Endothelial cell of umbilical vein (primary cell): ENCODE results near the gene SOX8. TPM values are rescaled to one million over a fixed set of nuclear protein-coding genes. Genes with fewer than 3 reads are reported as not detected.

Source experiments
- BruUV-seq: library from RNA; stranded (reverse); fragments of 400-500 nt; replicated peaks from 2 replicates; lab custom pipeline; 2021; lab: Mats Ljungman, UMichigan
- CTCF ChIA-PET: fragments of 300-600, 350-600 bp; sonication (Branson Sonifier 250); formaldehyde crosslinking; loops from one replicate; lab custom pipeline; 2021; ENCODE audit warnings: antibody characterized with exemption, inconsistent platforms; lab: Charles Lee
- POLR2A ChIA-PET: fragments of 300-600, 350-600 bp; sonication (Branson Sonifier 250); formaldehyde crosslinking; loops from one replicate; lab custom pipeline; 2021; ENCODE audit warnings: antibody characterized with exemption, inconsistent platforms; lab: Charles Lee
- DNase-seq: peaks from one replicate; pipeline ENCODE4 v3.0.0-alpha.2; 2011; ENCODE audit warnings: low read depth, low spot score
- FAIRE-seq: peaks from 2 replicates; lab custom pipeline; 2011; peaks lifted over from hg19 to GRCh38; lab: Jason Lieb, UNC
- H2AFZ ChIP-seq: 2 replicates; pipeline ENCODE4 v1.6.0; 2012; ENCODE audit warnings: low read depth, low read length, control low read depth, inconsistent platforms
- H3K27ac ChIP-seq: 2 replicates; pipeline ENCODE4 v1.5.1; 2011; ENCODE audit warnings: low read depth, mild to moderate bottlenecking, control low read depth, low read length, moderate library complexity; ENCODE audit not compliant: insufficient read depth
- H3K27me3 ChIP-seq, 2 experiments: 2 replicates each; pipeline versions ENCODE4 v1.6.0 to v1.6.1; 2011; ENCODE audit warnings: low read length in 2 of 2, mixed read lengths in 1 of 2; ENCODE audit not compliant: control insufficient read depth in 2 of 2, insufficient read depth in 2 of 2
- H3K36me3 ChIP-seq, 2 experiments: 2 replicates in 1 of 2; 3 replicates in 1 of 2; pipeline ENCODE4 v1.5.1; 2011; ENCODE audit warnings: low read length in 2 of 2, mild to moderate bottlenecking in 1 of 2, moderate library complexity in 1 of 2; ENCODE audit not compliant: control insufficient read depth in 2 of 2, insufficient read depth in 2 of 2; ENCODE audit errors: extremely low read depth in 1 of 2
- H3K4me1 ChIP-seq: 3 replicates; pipeline ENCODE4 v1.5.1; 2011; ENCODE audit warnings: mild to moderate bottlenecking, low read length; ENCODE audit not compliant: control insufficient read depth, insufficient read depth; ENCODE audit errors: extremely low read depth
- H3K4me2 ChIP-seq: 2 replicates; pipeline ENCODE4 v1.6.1; 2011; ENCODE audit warnings: low read length, control low read depth, mixed read lengths; ENCODE audit not compliant: insufficient read depth
- H3K4me3 ChIP-seq, 3 experiments: fragments of 200-600 bp in 1 of 3; sonication (generic), shearing (Covaris generic) in 1 of 3; replicated peaks in 1 of 3; 2 replicates each; pipeline ENCODE4 v1.5.1; 2011 to 2016; ENCODE audit warnings: control low read depth in 3 of 3, low read length in 3 of 3, mild to moderate bottlenecking in 2 of 3, inconsistent platforms in 1 of 3, low read depth in 1 of 3, moderate library complexity in 1 of 3; ENCODE audit not compliant: insufficient read depth in 1 of 3
- H3K79me2 ChIP-seq: 2 replicates; pipeline ENCODE4 v1.6.0; 2012; ENCODE audit warnings: low read length, inconsistent platforms; ENCODE audit not compliant: control insufficient read depth, insufficient read depth
- H3K9ac ChIP-seq: replicated peaks from 2 replicates; pipeline ENCODE3; 2011; ENCODE audit warnings: low read length, control low read depth; ENCODE audit not compliant: insufficient read depth; ENCODE audit errors: extremely low read depth
- H3K9me1 ChIP-seq: replicated peaks from 3 replicates; pipeline ENCODE4 v1.6.0; 2011; ENCODE audit warnings: mild to moderate bottlenecking, low read length; ENCODE audit not compliant: control insufficient read depth, insufficient read depth; ENCODE audit errors: extremely low read depth
- H3K9me3 ChIP-seq: replicated peaks from 2 replicates; pipeline ENCODE4 v1.5.1; 2012; ENCODE audit warnings: low read length, inconsistent platforms; ENCODE audit not compliant: control insufficient read depth, insufficient read depth
- H4K20me1 ChIP-seq: replicated peaks from 2 replicates; pipeline ENCODE3; 2011; ENCODE audit warnings: mild to moderate bottlenecking, low read length; ENCODE audit not compliant: control insufficient read depth, insufficient read depth; ENCODE audit errors: extremely low read depth
- EZH2 ChIP-seq: IDR thresholded peaks from 2 replicates; pipeline ENCODE4 v1.6.1; 2012; ENCODE audit warnings: borderline replicate concordance, low read depth, mild to moderate bottlenecking, moderate library complexity, low read length, inconsistent platforms; ENCODE audit not compliant: severe bottlenecking
- FOS ChIP-seq: IDR thresholded peaks from 2 replicates; pipeline ENCODE4 v1.6.1; 2011; ENCODE audit warnings: mild to moderate bottlenecking, low read length, moderate library complexity, borderline replicate concordance; ENCODE audit not compliant: insufficient read depth
- GATA2 ChIP-seq: IDR thresholded peaks from 2 replicates; pipeline ENCODE4 v1.7.0; 2011; ENCODE audit warnings: low read depth, mild to moderate bottlenecking, moderate library complexity, mixed read lengths, low read length; ENCODE audit not compliant: insufficient read length, insufficient read depth
- JUN ChIP-seq: IDR thresholded peaks from 2 replicates; pipeline ENCODE4 v1.6.1; 2011; ENCODE audit warnings: borderline replicate concordance, low read depth; ENCODE audit not compliant: insufficient read length, insufficient read depth
- MYC ChIP-seq: IDR thresholded peaks from one replicate; pipeline ENCODE4 v1.6.1; 2011; ENCODE audit warnings: mild to moderate bottlenecking, low read depth, low read length
- POLR2A ChIP-seq: IDR thresholded peaks from 2 replicates; pipeline ENCODE4 v1.6.1; 2012; ENCODE audit warnings: low read depth, mild to moderate bottlenecking, control low read depth, low read length
- POLR2AphosphoS5 ChIP-seq: IDR thresholded peaks from 2 replicates; pipeline ENCODE4 v1.6.1; 2012; ENCODE audit warnings: low read depth, mild to moderate bottlenecking, control low read depth, low read length, moderate library complexity; ENCODE audit not compliant: insufficient read depth
- dilution Hi-C: fragments of 300-500 bp; cut with MboI; formaldehyde crosslinking; loops from one replicate; pipeline ENCODE4 v1.15.0; 2019; ENCODE audit warnings: low sequenced_read_pairs; ENCODE audit not compliant: extremely low pct_ligation_motif_present
- intact Hi-C: fragments of 100-400 bp; cut with micrococcal nuclease; formaldehyde crosslinking; loops from one replicate; pipeline ENCODE4 v1.10.0; 2022
- polyA plus RNA-seq, 4 experiments: library from polyadenylated mRNA; depleted of rRNA in 3 of 4; stranded (reverse) in 3 of 4; unstranded in 1 of 4; fragments of >200 nt; gene quantifications; 2 replicates each; pipeline versions ENCODE4 v1.2.1 to v1.2.3, GENCODE V29; 2011 to 2012; ENCODE audit warnings: missing spikeins in 1 of 4
- total RNA-seq: library from RNA; stranded (reverse); gene quantifications from 2 replicates; pipeline ENCODE4 v1.2.3, GENCODE V29; 2021
- TF ChIP-seq, protein P1 (sequence below): IDR thresholded peaks from 2 replicates; pipeline ENCODE4 v1.6.1; 2011; ENCODE audit not compliant: insufficient read depth, insufficient read length
- TF ChIP-seq, protein P2 (sequence below), 2 donors: IDR thresholded peaks; 1 replicate in 1 of 2; 2 replicates in 1 of 2; pipeline ENCODE4 v1.5.1; 2011; ENCODE audit warnings: low read length in 2 of 2, mild to moderate bottlenecking in 2 of 2, moderate library complexity in 2 of 2, control low read depth in 1 of 2, inconsistent platforms in 1 of 2, low read depth in 1 of 2; ENCODE audit not compliant: insufficient read depth in 1 of 2; ENCODE audit errors: extremely low read depth in 1 of 2

The SOX8 gene
- total and polyA plus RNA-seq, 2 donors (not counting 3 experiments of a cell fraction or from before 2014, with no cell fraction given): 0.52 to 0.53 TPM

DNA sequence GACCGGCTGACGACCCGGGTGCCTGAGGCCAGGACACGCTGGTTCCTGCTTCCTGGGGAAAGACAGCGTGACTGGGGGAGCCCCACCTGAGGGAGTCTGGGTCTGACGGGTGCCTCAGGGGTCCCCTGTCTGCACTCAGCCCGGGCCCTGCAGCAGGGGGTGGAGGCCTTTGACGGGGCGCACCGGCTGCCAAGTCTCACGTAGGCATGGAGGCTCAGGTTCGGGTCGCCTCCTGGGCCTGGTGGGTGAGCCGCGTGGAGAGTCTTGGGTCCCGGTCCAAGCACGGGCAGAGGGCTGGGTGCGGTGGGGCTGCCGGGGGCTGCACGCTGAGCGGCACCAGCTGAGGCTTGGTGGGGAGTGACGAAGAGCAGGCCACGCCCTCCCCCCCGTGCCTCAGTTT is 40.9 kb downstream of the SOX8 start:
- Histone ChIP-seq H4K20me1 (no peaks in the 10 kb centered on the region), H3K4me1 (no peaks in the 10 kb centered on the region), H3K9ac (no peak overlapping the region), H3K36me3 (no peaks in the 10 kb centered on the region), H2AFZ (no peak overlapping the region), H3K4me3 (no peak overlapping the region), H3K9me3 (no peaks in the 10 kb centered on the region), H3K9me1 (no peaks in the 10 kb centered on the region), H3K27me3 (no peaks in the 10 kb centered on the region), H3K27ac (no peak overlapping the region), H3K79me2 (no peaks in the 10 kb centered on the region), H3K4me2 (no peak overlapping the region)
- no peak for FAIRE-seq
- TF ChIP-seq EZH2 (no peak), POLR2AphosphoS5 (no peak), MYC (no peak), POLR2A (no peak), FOS (no peak), GATA2 (no peak)
- TF ChIP-seq, protein P1, sequence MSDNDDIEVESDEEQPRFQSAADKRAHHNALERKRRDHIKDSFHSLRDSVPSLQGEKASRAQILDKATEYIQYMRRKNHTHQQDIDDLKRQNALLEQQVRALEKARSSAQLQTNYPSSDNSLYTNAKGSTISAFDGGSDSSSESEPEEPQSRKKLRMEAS: no peak
- CTCF ChIA-PET: no interaction called here
- no peak for DNase-seq
- POLR2A ChIA-PET: no interaction called here
- BruUV-seq: no TSS peak
- dilution Hi-C loops (no loop called here), intact Hi-C loops (no loop called here)

DNA sequence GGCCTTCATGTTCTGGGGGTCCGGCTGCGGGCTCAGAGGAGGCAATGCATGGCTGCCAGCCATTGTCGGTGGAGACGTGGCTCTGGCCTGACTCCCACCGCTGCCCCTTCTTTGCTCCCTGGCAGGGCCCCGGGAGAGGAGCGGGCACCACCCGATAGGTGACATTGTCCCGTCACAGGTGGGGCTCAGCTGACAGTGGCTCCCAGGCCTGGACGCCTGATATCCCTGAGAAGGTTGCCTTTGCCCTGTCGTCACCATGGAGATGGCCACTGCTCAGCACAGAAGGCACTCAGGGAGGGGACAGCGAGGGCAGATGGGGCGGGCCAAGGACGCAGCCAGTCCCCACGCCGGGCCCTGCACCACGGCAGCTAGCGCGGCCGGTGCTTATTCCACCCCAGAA is 42.6 kb downstream of the SOX8 start:
- H3K9me1 ChIP-seq: no peaks in the 10 kb centered on the region
- intact Hi-C loops: no loop called here
- dilution Hi-C loops: no loop called here
- POLR2A ChIA-PET: no interaction called here
- FAIRE-seq (no peak), DNase-seq (no peak)
- no peaks in the 10 kb centered on the region for H3K9me3 ChIP-seq
- no peaks in the 10 kb centered on the region for H3K79me2 ChIP-seq
- CTCF ChIA-PET: no interaction called here
- H3K4me2 ChIP-seq: no peak overlapping the region
- H2AFZ ChIP-seq: no peak overlapping the region
- no peaks in the 10 kb centered on the region for H3K36me3 ChIP-seq
- no peak overlapping the region for H3K27ac ChIP-seq
- no peaks in the 10 kb centered on the region for H4K20me1 ChIP-seq
- BruUV-seq: no TSS peak
- no peak overlapping the region for H3K4me3 ChIP-seq
- no peak overlapping the region for H3K9ac ChIP-seq
- no peaks in the 10 kb centered on the region for H3K4me1 ChIP-seq
- TF ChIP-seq POLR2A (no peak), FOS (no peak), MYC (no peak), JUN (no peak), POLR2AphosphoS5 (no peak), EZH2 (no peak), GATA2 (no peak)
- TF ChIP-seq, protein P2, sequence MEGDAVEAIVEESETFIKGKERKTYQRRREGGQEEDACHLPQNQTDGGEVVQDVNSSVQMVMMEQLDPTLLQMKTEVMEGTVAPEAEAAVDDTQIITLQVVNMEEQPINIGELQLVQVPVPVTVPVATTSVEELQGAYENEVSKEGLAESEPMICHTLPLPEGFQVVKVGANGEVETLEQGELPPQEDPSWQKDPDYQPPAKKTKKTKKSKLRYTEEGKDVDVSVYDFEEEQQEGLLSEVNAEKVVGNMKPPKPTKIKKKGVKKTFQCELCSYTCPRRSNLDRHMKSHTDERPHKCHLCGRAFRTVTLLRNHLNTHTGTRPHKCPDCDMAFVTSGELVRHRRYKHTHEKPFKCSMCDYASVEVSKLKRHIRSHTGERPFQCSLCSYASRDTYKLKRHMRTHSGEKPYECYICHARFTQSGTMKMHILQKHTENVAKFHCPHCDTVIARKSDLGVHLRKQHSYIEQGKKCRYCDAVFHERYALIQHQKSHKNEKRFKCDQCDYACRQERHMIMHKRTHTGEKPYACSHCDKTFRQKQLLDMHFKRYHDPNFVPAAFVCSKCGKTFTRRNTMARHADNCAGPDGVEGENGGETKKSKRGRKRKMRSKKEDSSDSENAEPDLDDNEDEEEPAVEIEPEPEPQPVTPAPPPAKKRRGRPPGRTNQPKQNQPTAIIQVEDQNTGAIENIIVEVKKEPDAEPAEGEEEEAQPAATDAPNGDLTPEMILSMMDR (IDR thresholded peaks at IDR 0.05; ENCODE audit: extremely low read depth in 1 of 2, insufficient read depth in 1 of 2, low read depth in 1 of 2, low read length in 2 of 2): no peak
- TF ChIP-seq, protein P1: no peak
- peaks cover 0 to 4% of the 10 kb centered on the region in 2 experiments for H3K27me3 ChIP-seq
